Body of pancreas (tissue), 4 donors: Measurements from ENCODE around the gene CAMSAP1.

Source experiments
- CTCF ChIP-seq, 7 experiments: fragments of 450-650 bp in 4 of 7; fragments of 200-600 bp in 3 of 7; sonication (generic) in 3 of 7; IDR thresholded peaks; one replicate each; pipeline ENCODE4 v1.5.1; 2016 to 2019; ENCODE audit warnings: antibody characterized with exemption in 7 of 7
- POLR2A ChIP-seq, 3 donors: fragments of 450-650 bp; IDR thresholded peaks; one replicate each; pipeline ENCODE4 v1.6.1; 2016; ENCODE audit warnings: antibody characterized with exemption in 3 of 3, mild to moderate bottlenecking in 2 of 3

GRCh38 chr9:135770203-135770535 is 137.2 kb downstream of the CAMSAP1 start:
- TF ChIP-seq POLR2A (IDR thresholded peaks at IDR 0.05): no peak
- no peak for TF ChIP-seq CTCF (IDR thresholded peaks at IDR 0.05)
